Activated CD8-positive, alpha-beta T cell treated with anti-CD3 and anti-CD28 coated beads, Interleukin-2, amount 10 ng/mL, durations not matched to agents 7 days and 5 days (primary cell): ENCODE results near the gene ZNF362. TPM values are rescaled to one million over a fixed set of nuclear protein-coding genes. Genes with fewer than 3 reads are reported as not detected.

ENCODE experiments used
- ATAC-seq: fragments of 150-1000 bp; cut with Tn5 transposase; one replicate; pipeline ENCODE4 v1.10.0; 2021; ENCODE audit warnings: moderate library complexity
- CTCF ChIA-PET: fragments of 350-600 bp; sonication (Branson Sonifier 250); formaldehyde crosslinking; loops from one replicate; lab custom pipeline; 2021; ENCODE audit warnings: antibody characterized with exemption; lab: Charles Lee
- POLR2A ChIA-PET: fragments of 350-600 bp; sonication (Branson Sonifier 250); formaldehyde crosslinking; loops from one replicate; lab custom pipeline; 2021; ENCODE audit warnings: antibody characterized with exemption; lab: Charles Lee
- DNase-seq: peaks from one replicate; pipeline ENCODE4 v3.0.0-alpha.2; 2020
- H3K27ac Mint-ChIP-seq: one replicate; pipeline ENCODE4 v1.8.0; 2021; ENCODE audit warnings: mild to moderate bottlenecking, mixed read lengths
- H3K27me3 Mint-ChIP-seq: one replicate; pipeline ENCODE4 v1.8.0; 2021; ENCODE audit warnings: low read depth, mixed read lengths
- H3K36me3 Mint-ChIP-seq: one replicate; pipeline ENCODE4 v1.8.0; 2021; ENCODE audit warnings: low read depth, mixed read lengths
- H3K4me1 Mint-ChIP-seq: one replicate; pipeline ENCODE4 v1.8.0; 2021; ENCODE audit warnings: low read depth, mixed read lengths
- H3K4me3 Mint-ChIP-seq: one replicate; pipeline ENCODE4 v1.8.0; 2021; ENCODE audit warnings: mild to moderate bottlenecking, mixed read lengths
- H3K9me3 Mint-ChIP-seq: one replicate; pipeline ENCODE4 v1.8.0; 2022; ENCODE audit warnings: mixed read lengths; ENCODE audit not compliant: insufficient read depth
- total RNA-seq, 2 experiments: library from RNA; stranded (reverse); gene quantifications; one replicate each; pipeline ENCODE4 v1.2.3, GENCODE V29; 2021

The ZNF362 gene
- total RNA-seq, 2 experiments from 2014 or later, result 17.3 to 19.7 TPM

DNA sequence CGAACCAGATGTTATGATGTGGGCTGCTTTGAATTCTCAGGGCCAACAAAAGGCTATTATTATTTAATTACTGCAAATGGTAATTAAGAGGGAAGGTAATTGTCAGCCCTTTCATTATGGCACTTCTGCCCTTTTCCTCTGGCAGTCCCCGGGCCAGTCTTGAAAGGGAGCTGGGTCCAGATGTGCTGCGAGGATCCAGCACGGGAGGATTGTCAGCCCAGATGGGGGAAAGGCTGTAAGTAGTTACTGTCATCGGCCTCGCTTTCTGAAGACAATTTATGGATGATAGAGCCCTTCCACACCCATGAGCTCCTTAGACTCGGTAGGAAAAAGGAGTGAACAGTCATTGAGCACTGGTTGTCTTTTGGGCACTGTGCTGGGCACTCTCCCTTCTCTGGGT lies 8.7 kb upstream of the ZNF362 start:
- no peak overlapping the region for H3K27ac Mint-ChIP-seq
- H3K4me1 Mint-ChIP-seq, result peaks cover 5% of the 10 kb centered on the region
- H3K9me3 Mint-ChIP-seq, result no peaks in the 10 kb centered on the region
- CTCF ChIA-PET, result no interaction called here
- ATAC-seq (no peak), DNase-seq (no peak)
- POLR2A ChIA-PET, result no interaction called here
- no peaks in the 10 kb centered on the region for H3K36me3 Mint-ChIP-seq
- no peak overlapping the region for H3K4me3 Mint-ChIP-seq
- H3K27me3 Mint-ChIP-seq, result peaks cover 31% of the 10 kb centered on the region

DNA sequence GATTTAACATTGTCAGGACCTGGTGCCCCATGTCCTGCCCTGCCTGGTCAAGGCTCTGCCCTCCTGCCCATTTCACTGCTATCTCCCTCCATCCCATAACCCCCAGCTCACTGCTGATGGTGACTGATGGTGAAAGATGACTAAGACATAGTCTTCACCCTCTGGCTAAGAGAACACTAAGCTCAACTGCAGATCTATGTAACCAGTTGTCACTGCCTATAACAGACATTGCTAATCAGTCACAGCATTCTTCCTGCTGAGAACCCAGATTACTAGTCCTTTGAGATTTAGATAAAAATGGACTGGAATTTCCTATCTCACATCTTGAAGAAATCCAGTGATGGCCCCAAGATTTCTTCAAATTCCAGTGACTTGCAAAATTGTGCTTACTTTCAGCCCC lies 8.0 kb upstream of the ZNF362 start:
- peaks cover 5% of the 10 kb centered on the region for H3K4me1 Mint-ChIP-seq
- peaks cover 34% of the 10 kb centered on the region for H3K27me3 Mint-ChIP-seq
- CTCF ChIA-PET, result interaction anchor here (1.4 kb wide), 1 partner anchor 23 kb away, joined by 3 read pairs; no protein-coding TSS in a partner anchor
- DNase-seq, result no peak
- H3K4me3 Mint-ChIP-seq, result no peak overlapping the region
- H3K27ac Mint-ChIP-seq, result no peak overlapping the region
- H3K9me3 Mint-ChIP-seq, result no peaks in the 10 kb centered on the region
- H3K36me3 Mint-ChIP-seq, result no peaks in the 10 kb centered on the region
- POLR2A ChIA-PET, result no interaction called here
- ATAC-seq, result no peak

DNA sequence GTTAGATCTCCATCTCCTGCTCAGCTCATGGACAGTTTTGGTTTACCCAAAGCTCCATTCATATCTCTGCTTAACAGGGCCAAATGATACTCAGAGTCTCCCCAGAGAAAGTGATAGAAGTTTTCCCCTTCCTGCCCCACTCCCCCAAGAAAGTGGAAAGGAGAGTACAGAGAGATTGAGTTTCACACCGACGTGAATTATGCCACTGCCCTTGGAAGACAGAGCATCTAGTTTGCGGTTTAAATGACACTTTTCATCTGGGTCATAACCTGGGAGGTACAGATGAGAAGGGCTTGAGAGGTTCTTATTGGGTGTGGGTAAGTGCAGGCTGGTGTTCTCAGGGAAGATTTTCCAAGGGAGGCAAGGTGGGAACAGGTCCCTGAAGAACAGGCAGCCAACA lies 6.9 kb upstream of the ZNF362 start:
- POLR2A ChIA-PET, result no interaction called here
- Mint-ChIP-seq H3K27ac (no peak overlapping the region), H3K4me1 (peaks cover 5% of the 10 kb centered on the region), H3K36me3 (no peaks in the 10 kb centered on the region), H3K9me3 (no peaks in the 10 kb centered on the region), H3K4me3 (no peak overlapping the region), H3K27me3 (peaks cover 34% of the 10 kb centered on the region)
- CTCF ChIA-PET, result interaction anchor here (1.4 kb wide), 1 partner anchor 24 kb away, joined by 3 read pairs; no protein-coding TSS in a partner anchor
- DNase-seq (no peak), ATAC-seq (no peak)

DNA sequence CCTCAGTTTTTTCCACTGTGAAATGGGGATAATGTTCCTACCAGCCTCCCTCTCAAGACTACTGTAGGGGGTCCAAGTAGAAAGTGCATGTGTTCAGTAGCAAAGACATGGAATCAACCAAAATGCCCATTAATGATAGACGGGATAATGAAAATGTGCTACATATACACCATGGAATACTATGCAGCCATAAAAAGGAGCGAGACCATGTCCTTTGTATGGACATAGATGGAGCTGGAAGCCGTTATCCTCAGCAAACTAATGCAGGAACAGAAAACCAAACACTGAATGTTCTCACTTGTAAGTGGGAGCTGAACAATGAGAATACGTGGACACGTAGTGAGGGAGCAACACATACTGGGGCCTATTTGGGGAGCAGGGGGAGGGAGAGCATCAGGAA lies 6.1 kb upstream of the ZNF362 start:
- no peak overlapping the region for H3K27ac Mint-ChIP-seq
- DNase-seq (no peak), ATAC-seq (no peak)
- peaks cover 34% of the 10 kb centered on the region for H3K27me3 Mint-ChIP-seq
- no peak overlapping the region for H3K4me3 Mint-ChIP-seq
- H3K9me3 Mint-ChIP-seq, result no peaks in the 10 kb centered on the region
- CTCF ChIA-PET, result no interaction called here
- POLR2A ChIA-PET, result no interaction called here
- no peaks in the 10 kb centered on the region for H3K36me3 Mint-ChIP-seq
- H3K4me1 Mint-ChIP-seq, result peaks cover 5% of the 10 kb centered on the region

DNA sequence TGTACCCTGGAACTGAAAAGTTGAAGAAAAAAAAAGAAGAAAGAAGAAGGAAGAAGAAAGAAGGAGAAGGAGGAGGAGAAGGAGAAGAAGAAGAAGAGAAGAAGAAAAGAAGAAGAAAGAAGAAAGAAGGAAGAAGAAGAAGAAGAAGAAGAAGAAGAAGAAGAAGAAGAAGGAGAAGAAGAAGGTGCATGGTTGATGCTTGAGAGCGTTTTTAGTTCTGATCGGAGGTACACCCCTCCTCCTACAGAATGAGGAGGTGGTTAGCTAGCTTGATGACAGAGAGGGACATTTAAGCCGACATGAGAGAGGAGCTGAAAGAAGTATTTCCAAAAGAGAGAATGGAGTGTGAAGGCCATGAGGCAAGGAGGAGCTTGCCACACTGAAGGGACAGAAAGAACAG lies 5.6 kb upstream of the ZNF362 start:
- Mint-ChIP-seq H3K9me3 (no peaks in the 10 kb centered on the region), H3K4me3 (no peak overlapping the region), H3K27me3 (peaks cover 34% of the 10 kb centered on the region), H3K4me1 (peaks cover 5% of the 10 kb centered on the region), H3K36me3 (no peaks in the 10 kb centered on the region), H3K27ac (no peak overlapping the region)
- ATAC-seq (no peak), DNase-seq (no peak)
- POLR2A ChIA-PET, result no interaction called here
- CTCF ChIA-PET, result no interaction called here

DNA sequence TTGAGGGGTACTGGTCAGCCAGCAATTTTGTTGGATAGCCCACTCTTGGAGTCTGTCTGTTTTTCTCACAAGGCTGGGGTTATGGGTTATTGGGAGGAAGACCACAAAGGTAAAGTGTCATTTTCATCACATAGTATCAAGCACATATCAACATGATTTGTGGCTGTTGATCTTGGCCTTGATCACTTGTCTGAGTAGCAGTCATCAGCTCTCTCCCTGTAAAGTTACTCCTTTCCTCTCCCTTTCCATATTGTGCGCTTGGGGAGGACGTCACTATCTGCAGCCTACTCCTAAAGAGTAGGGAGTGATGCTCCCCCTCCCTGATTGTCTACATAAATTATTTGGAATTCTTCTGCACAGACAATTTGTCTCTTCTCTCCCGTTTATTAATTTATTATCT lies 1.8 kb upstream of the ZNF362 start:
- no peak overlapping the region for H3K27ac Mint-ChIP-seq
- POLR2A ChIA-PET, result no interaction called here
- DNase-seq (no peak), ATAC-seq (no peak)
- H3K36me3 Mint-ChIP-seq, result peaks cover 5% of the 10 kb centered on the region
- peaks cover 23% of the 10 kb centered on the region for H3K27me3 Mint-ChIP-seq
- H3K4me3 Mint-ChIP-seq, result no peak overlapping the region
- no peaks in the 10 kb centered on the region for H3K9me3 Mint-ChIP-seq
- H3K4me1 Mint-ChIP-seq, result peaks cover 15% of the 10 kb centered on the region
- CTCF ChIA-PET, result no interaction called here

DNA sequence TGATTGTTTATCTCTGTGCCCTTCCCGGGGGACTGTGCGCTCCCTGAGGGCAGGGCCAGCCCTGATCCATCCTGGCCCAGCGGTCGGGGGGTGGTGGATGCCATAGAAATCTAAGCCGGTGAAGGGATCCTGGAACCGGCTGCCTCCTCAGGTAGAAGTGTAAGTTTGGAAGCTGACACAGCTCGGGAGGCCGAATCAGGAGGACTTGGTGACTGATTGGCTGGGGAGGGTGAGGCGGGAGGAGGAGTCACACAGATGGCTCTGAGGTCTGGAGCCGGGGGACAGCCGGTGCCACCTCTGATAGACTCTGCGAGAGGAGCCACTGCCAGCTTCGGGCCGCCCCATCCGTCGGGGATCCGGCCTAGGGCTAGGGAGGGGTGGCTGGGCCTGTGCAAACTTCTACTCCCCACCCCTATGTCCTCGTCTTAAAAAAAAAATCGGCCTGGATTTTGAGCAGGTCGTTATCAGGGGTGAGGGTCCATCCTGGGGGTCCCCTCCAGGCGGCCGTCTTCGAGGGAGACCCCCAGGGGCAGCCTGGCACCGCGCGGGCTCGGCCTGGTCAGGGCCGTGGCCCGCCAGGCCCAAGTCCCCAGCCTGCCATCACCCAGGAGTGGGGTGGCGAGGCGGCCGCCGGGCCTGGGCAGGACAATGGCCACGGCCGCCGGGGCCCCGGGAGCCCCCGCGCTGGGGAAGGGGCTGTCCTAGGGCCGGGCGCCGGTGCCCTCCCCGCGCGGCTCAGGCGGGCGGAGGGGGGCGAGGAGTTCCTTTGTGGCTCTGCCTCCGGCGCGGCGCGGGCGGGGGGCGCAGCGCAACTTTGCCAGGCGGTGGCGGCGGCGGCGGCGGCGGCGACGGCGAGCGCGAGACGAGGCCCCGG lies 708 bp upstream of the ZNF362 start:
- POLR2A ChIA-PET, result no interaction called here
- H3K27ac Mint-ChIP-seq, result peak overlapping the region; percentile 23

DNA sequence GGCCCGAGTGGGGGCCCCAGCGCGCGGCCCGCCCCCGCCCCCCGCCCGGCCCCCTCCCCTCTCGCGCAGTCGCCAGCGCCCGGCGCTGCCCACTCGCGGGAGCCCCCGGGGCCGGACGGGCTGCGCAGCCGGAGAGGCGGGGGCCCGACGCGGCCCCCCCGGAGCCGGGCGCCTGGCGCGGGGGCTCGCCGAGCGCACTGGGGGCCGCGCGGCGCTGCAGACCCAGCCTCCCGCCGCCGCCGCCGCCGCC lies 146 bp upstream of the ZNF362 start:
- Mint-ChIP-seq H3K27ac (no peak overlapping the region), H3K4me1 (peaks cover 21% of the 10 kb centered on the region), H3K4me3 (peak overlapping the region; percentile 30), H3K9me3 (no peaks in the 10 kb centered on the region), H3K36me3 (peaks cover 5% of the 10 kb centered on the region), H3K27me3 (peaks cover 11% of the 10 kb centered on the region)
- no peak for ATAC-seq
- ChIA-PET CTCF (no interaction called here), POLR2A (no interaction called here)
- no peak for DNase-seq

More for the DNA sequence above, 708 bp upstream of the ZNF362 start:
- H3K27me3 Mint-ChIP-seq, result peaks cover 16% of the 10 kb centered on the region
- H3K36me3 Mint-ChIP-seq, result peaks cover 5% of the 10 kb centered on the region
- H3K4me1 Mint-ChIP-seq, result peaks cover 20% of the 10 kb centered on the region
- peak; percentile 35 for DNase-seq
- peak overlapping the region; percentile 57 for H3K4me3 Mint-ChIP-seq
- peak; percentile 26 for ATAC-seq
- no peaks in the 10 kb centered on the region for H3K9me3 Mint-ChIP-seq
- CTCF ChIA-PET, result interaction anchor here (0.8 to 1.0 kb wide), 2 partner anchors 40 to 215 kb away, joined by 3 read pairs; no protein-coding TSS in a partner anchor

DNA sequence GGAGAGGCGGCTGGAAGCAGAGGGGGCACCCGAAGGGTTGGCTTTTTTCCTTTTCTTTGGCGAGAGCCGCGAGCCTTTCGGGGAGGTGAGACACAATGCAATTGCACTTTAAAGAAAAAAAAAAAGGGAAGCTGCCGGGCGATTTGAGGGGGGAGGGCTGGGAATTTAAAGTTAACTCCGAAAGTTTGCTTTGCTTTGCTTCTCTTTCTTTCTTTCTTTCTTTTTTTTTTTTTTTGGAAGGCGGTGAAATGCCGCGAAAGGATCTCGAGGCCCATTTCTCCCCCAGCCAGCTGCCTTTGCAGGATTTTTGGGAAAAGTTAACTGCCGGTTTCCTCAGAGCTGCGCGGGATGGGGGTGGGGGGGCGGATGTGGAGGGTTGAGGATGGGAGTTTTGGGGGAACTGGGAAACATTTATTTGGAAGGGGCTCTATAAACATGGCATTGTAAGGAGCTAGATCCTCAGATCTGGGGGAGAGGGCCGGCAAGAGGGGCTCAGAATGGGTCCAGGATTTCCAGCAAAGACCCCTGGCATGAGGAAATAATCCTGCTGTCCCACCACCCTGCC lies 997 bp downstream of the ZNF362 start:
- Mint-ChIP-seq H3K36me3 (peaks cover 6% of the 10 kb centered on the region), H3K9me3 (no peaks in the 10 kb centered on the region), H3K4me1 (peaks cover 23% of the 10 kb centered on the region), H3K27ac (peak overlapping the region; percentile 97), H3K27me3 (peaks cover 3% of the 10 kb centered on the region), H3K4me3 (peak overlapping the region; percentile 96)
- ATAC-seq, result no peak
- DNase-seq, result no peak
- CTCF ChIA-PET, result interaction anchor here (1.2 kb wide), 1 partner anchor 38 kb away, joined by 5 read pairs; no protein-coding TSS in a partner anchor
- POLR2A ChIA-PET, result interaction anchor here (0.7 to 1.2 kb wide), 3 partner anchors 40 to 130 kb away, joined by 3 to 4 read pairs (median 4); no protein-coding TSS in a partner anchor

DNA sequence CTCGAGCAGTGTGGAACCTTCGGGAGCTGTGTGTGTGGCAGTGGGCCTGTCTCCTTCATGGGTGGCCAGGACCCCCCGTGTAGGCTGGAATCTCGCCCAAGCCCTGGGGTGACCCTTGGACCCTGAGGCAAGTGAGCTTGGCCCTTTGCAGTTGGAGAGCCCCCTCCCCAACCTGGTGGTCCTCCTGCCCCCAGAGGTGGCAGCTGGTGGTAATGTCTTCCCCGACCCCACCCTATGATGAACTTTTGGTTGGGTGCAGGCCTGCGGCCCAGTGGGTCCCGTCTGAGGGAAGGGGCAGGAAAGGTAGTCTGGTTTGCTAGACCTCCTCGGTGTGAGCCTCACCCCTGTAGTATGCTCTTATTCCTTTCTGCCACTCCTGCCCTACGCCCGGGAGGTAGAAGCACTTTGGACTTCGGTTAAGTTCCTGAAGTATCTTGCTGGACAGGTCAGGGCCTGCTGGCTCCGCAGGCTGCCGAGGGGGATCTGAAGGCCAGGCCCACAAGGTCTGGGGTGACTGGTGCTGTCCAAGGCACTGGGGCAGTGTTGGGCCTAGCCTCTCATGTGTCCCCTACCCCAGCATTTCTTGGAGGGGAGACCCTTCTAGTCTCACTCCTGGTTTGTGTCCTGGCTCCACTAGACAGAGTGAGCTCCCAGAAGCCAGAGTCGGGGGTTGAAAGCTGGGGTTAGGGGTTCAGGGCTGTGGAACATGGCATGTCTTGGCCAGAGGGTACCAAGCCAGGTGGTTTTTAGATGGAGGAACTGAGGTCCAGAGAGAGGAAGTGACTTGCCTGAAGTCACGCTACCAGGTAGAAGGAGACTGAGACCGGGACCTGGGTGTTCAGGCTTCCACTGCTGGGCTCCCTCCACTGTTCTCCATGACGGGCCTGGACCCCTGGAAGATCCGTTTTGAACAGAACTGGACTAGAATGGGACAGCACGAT lies 1.8 kb downstream of the ZNF362 start:
- Mint-ChIP-seq H3K27me3 (peaks cover under 1% of the 10 kb centered on the region), H3K27ac (peak overlapping the region; percentile 97), H3K4me1 (peaks cover 23% of the 10 kb centered on the region), H3K36me3 (peaks cover 6% of the 10 kb centered on the region), H3K9me3 (no peaks in the 10 kb centered on the region), H3K4me3 (peak overlapping the region; percentile 96)
- CTCF ChIA-PET, result interaction anchor here (1.2 kb wide), 1 partner anchor 37 kb away, joined by 5 read pairs; no protein-coding TSS in a partner anchor
- POLR2A ChIA-PET, result interaction anchor here (0.7 to 1.2 kb wide), 3 partner anchors 40 to 131 kb away, joined by 3 to 4 read pairs (median 4); no protein-coding TSS in a partner anchor
- DNase-seq, result no peak
- ATAC-seq, result no peak

DNA sequence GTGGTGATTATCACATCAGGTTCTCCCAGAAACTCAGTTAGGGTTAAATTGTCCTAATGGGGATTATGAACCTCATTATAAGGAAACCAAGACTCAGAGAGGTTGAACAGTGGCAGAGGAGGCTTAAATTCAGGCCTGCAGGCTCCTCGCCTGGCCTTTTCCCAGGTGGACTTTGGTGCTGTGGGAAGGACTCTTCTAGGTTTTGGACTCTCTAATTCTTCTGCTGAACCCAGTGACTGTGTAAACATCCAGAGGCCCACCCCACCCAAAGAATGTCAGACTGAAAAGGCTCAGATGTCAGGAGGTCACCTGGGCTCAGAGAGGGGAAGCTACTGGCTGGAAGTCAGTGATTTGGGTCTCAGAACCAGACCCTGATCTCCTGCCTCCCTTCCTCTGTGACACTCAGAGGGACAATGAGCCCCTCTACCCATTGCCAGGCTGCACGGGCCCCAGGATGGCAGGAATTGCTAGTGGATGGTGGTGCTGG lies 2.5 kb downstream of the ZNF362 start:
- CTCF ChIA-PET, result no interaction called here
- no peak overlapping the region for H3K27ac Mint-ChIP-seq
- DNase-seq, result no peak

More for the DNA sequence above, 2.5 kb downstream of the ZNF362 start:
- Mint-ChIP-seq H3K36me3 (peaks cover 6% of the 10 kb centered on the region), H3K4me3 (peak overlapping the region; percentile 36), H3K9me3 (no peaks in the 10 kb centered on the region), H3K27me3 (no peaks in the 10 kb centered on the region), H3K4me1 (peaks cover 23% of the 10 kb centered on the region)
- ATAC-seq, result no peak
- POLR2A ChIA-PET, result no interaction called here
